ENCODE measurements around the gene HPS6. TPM values are rescaled to one million over a fixed set of nuclear protein-coding genes. Genes with fewer than 3 reads are reported as not detected.

The HPS6 gene
- total RNA-seq, 1 experiment from 2014 or later, result 18.7 TPM

DNA sequence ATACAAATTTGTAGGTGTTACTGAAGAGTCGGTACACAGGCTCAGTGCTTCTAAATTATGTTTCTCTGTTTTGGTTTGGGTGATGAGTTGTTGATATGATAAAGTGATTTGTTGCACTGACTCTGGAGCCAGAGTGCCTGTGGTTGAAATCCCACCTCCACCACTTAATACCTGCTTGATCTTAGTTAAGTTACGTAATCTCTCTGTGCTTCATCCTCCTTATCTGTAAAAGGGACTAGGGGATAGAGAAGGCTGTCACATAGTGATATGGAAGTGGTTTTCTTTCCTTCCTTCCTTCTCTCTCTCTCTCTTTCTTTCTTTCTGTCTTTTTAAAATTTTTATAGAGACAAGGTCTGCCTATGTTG is 664 bp upstream of the HPS6 start:
- peak overlapping the region in 1 of 3 experiments; percentile 53; a peak in 1 of 7 replicates for H3K27ac Mint-ChIP-seq
- peaks cover 18% of the 10 kb centered on the region for H3K27me3 Mint-ChIP-seq (ENCODE audit: low read depth)
- Histone ChIP-seq H3K14ac (ENCODE audit: insufficient read depth, low read length) (no peak overlapping the region), H4K8ac (replicated peaks; ENCODE audit: insufficient read length, low read depth, low read length) (no peak overlapping the region), H3K56ac (ENCODE audit: insufficient read length, low read depth, low read length) (no peak overlapping the region), H3K23me2 (ENCODE audit: insufficient read length, low read depth, low read length, poor library complexity, severe bottlenecking) (peaks cover 9% of the 10 kb centered on the region), H3K9me3 (ENCODE audit: control insufficient read depth, low read depth, low read length) (no peaks in the 10 kb centered on the region), H2AK5ac (ENCODE audit: insufficient read length, low read length) (no peak overlapping the region), H3K23ac (ENCODE audit: insufficient read length, low read depth, low read length) (no peak overlapping the region), H3K4me1 (ENCODE audit: insufficient read depth, low read length) (no peaks in the 10 kb centered on the region), H3K27ac (ENCODE audit: insufficient read length, low read depth, low read length) (no peak overlapping the region), H3K4me2 (ENCODE audit: insufficient read depth, insufficient read length, low read length) (peak overlapping the region; percentile 82), H2BK12ac (ENCODE audit: insufficient read length, low read depth, low read length) (no peak overlapping the region), H4K91ac (ENCODE audit: insufficient read length, low read depth, low read length) (no peak overlapping the region), H2BK120ac (ENCODE audit: low read depth, low read length, poor library complexity, severe bottlenecking) (no peak overlapping the region), H4K5ac (ENCODE audit: insufficient read length, low read depth, low read length) (no peak overlapping the region), H2AFZ (ENCODE audit: low read length) (no peak overlapping the region), H3K27me3 (ENCODE audit: insufficient read depth, low read length) (no peaks in the 10 kb centered on the region), H3T11ph (ENCODE audit: low read length) (no peak overlapping the region), H2BK15ac (ENCODE audit: low read depth, low read length) (no peak overlapping the region), H3K18ac (ENCODE audit: insufficient read length, low read depth, low read length) (no peak overlapping the region), H2BK5ac (ENCODE audit: insufficient read length, low read length) (no peak overlapping the region), H2BK20ac (ENCODE audit: low read depth, low read length, poor library complexity, severe bottlenecking) (no peak overlapping the region), H3K79me1 (ENCODE audit: insufficient read depth, low read depth, low read length, poor library complexity, severe bottlenecking) (peaks cover 3% of the 10 kb centered on the region), H4K20me1 (ENCODE audit: control insufficient read depth, insufficient read depth, insufficient read length) (no peaks in the 10 kb centered on the region), H3K4ac (ENCODE audit: low read depth, low read length) (no peak overlapping the region), H3K9ac (ENCODE audit: extremely low read depth, insufficient read length, low read length) (no peak overlapping the region), H3K79me2 (ENCODE audit: insufficient read depth, low read length) (no peaks in the 10 kb centered on the region; the same call in 1 of the 2 replicates)
- no peaks in the 10 kb centered on the region for H3K36me3 Mint-ChIP-seq (ENCODE audit: insufficient read depth in 1 of 3, low read depth in 3 of 3)
- H3K4me3 Mint-ChIP-seq, result peak overlapping the region; percentile 76 to 80
- no peaks in the 10 kb centered on the region for H3K9me3 Mint-ChIP-seq
- TF ChIP-seq, protein P1, sequence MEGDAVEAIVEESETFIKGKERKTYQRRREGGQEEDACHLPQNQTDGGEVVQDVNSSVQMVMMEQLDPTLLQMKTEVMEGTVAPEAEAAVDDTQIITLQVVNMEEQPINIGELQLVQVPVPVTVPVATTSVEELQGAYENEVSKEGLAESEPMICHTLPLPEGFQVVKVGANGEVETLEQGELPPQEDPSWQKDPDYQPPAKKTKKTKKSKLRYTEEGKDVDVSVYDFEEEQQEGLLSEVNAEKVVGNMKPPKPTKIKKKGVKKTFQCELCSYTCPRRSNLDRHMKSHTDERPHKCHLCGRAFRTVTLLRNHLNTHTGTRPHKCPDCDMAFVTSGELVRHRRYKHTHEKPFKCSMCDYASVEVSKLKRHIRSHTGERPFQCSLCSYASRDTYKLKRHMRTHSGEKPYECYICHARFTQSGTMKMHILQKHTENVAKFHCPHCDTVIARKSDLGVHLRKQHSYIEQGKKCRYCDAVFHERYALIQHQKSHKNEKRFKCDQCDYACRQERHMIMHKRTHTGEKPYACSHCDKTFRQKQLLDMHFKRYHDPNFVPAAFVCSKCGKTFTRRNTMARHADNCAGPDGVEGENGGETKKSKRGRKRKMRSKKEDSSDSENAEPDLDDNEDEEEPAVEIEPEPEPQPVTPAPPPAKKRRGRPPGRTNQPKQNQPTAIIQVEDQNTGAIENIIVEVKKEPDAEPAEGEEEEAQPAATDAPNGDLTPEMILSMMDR (conservative IDR thresholded peaks at IDR 0.05), result no peak
- H3K4me1 Mint-ChIP-seq, result peaks cover 15 to 17% of the 10 kb centered on the region in 2 experiments
- no peak for DNase-seq
- no CpG with 5 or more reads among the region's 2 CpGs for WGBS (ENCODE audit: extremely low coverage, insufficient read length, low lambda C conversion rate)
